ENCODE results near the gene OR8B8.

- TF ChIP-seq POLR2A (IDR thresholded peaks at IDR 0.05) (no peak), CTCF (IDR thresholded peaks at IDR 0.05) (no peak)
Observed at GRCh38 chr11:124475265-124475664, 29.8 kb upstream of the OR8B8 start.

All from testis (tissue), 2 donors.